GM21737 (cell line): ENCODE data around the gene NR4A1.

ENCODE experiments used
- ATAC-seq: cut with Tn5 transposase; IDR thresholded peaks from one replicate; pipeline ENCODE4 v1.9.1; 2021; ENCODE audit warnings: mild to moderate bottlenecking, moderate library complexity; ENCODE audit not compliant: unreplicated experiment

The NR4A1 gene

GRCh38 chr12:52050758-52051541 is at the start of gene NR4A1:
Gene NR4A1, plus strand, starts transcription at chr12:52051442. Its CDS starts 2,887 bp downstream, at chr12:52054329.
- ATAC-seq = peak; percentile 81

- ATAC-seq = no peak
Observed at GRCh38 chr12:52003016-52003550, 48.2 kb upstream of the NR4A1 start.

GRCh38 chr12:52003591-52003990 is 47.7 kb upstream of the NR4A1 start:
- no peak for ATAC-seq

- no peak for ATAC-seq
Observed at GRCh38 chr12:52004042-52004648, 47.1 kb upstream of the NR4A1 start.

- no peak for ATAC-seq
Observed at GRCh38 chr12:52005218-52005902, 45.9 kb upstream of the NR4A1 start.

- peak; percentile 61 for ATAC-seq
Observed at GRCh38 chr12:52005903-52006703, 45.1 kb upstream of the NR4A1 start.

GRCh38 chr12:52006726-52007157 is 44.5 kb upstream of the NR4A1 start, which contains the start of gene TAMALIN:
Gene TAMALIN, plus strand, starts transcription at chr12:52006946. Its CDS starts 74 bp downstream, at chr12:52007020.
- ATAC-seq = no peak

GRCh38 chr12:52007158-52007921 is 43.9 kb upstream of the NR4A1 start:
- no peak for ATAC-seq

- ATAC-seq = no peak
Observed at GRCh38 chr12:52007982-52008510, 43.2 kb upstream of the NR4A1 start.

GRCh38 chr12:52009081-52009751 is 42.0 kb upstream of the NR4A1 start:
- ATAC-seq = no peak

- ATAC-seq = no peak
Observed at GRCh38 chr12:52010152-52010622, 41.1 kb upstream of the NR4A1 start.

GRCh38 chr12:52010692-52011601 is 40.3 kb upstream of the NR4A1 start:
- ATAC-seq = no peak

- ATAC-seq = no peak
Observed at GRCh38 chr12:52011602-52012214, 39.5 kb upstream of the NR4A1 start.

GRCh38 chr12:52013626-52014310 is 37.5 kb upstream of the NR4A1 start:
- ATAC-seq = no peak

GRCh38 chr12:52014567-52015530 is 36.4 kb upstream of the NR4A1 start:
- no peak for ATAC-seq
